HepG2 (cell line): ENCODE data around the gene FNBP1L. TPM values are rescaled to one million over a fixed set of nuclear protein-coding genes. Genes with fewer than 3 reads are reported as not detected.

Experiments used
- ARID3A ChIP-seq: IDR thresholded peaks from 2 replicates; pipeline ENCODE4 v1.6.1; 2012; ENCODE audit warnings: low read depth, low read length, improper control_type of control experiment
- CEBPZ ChIP-seq: IDR thresholded peaks from 2 replicates; pipeline ENCODE4 v1.6.1; 2012; ENCODE audit warnings: low read length, improper control_type of control experiment
- FOXC1 ChIP-seq: sonication (generic); formaldehyde crosslinking; IDR thresholded peaks from 2 replicates; pipeline ENCODE4 v1.8.0; 2022; ENCODE audit warnings: mild to moderate bottlenecking, missing genetic modification reagents, borderline replicate concordance
- GMEB1 ChIP-seq: sonication (generic); formaldehyde crosslinking; IDR thresholded peaks from 2 replicates; pipeline ENCODE4 v1.5.1; 2020; ENCODE audit warnings: missing genetic modification reagents, mild to moderate bottlenecking, borderline replicate concordance
- HMGA1 ChIP-seq: sonication (generic); formaldehyde crosslinking; conservative IDR thresholded peaks from 2 replicates; pipeline ENCODE4 v1.4.0; 2020; ENCODE audit warnings: missing genetic modification reagents
- HOXA3 ChIP-seq: sonication (generic); formaldehyde crosslinking; IDR thresholded peaks from 2 replicates; pipeline ENCODE4 v1.5.0; 2020; ENCODE audit warnings: missing genetic modification reagents
- MBNL3 ChIP-seq: fragments of 250-450 bp; sonication (Bioruptor Pico); conservative IDR thresholded peaks from 2 replicates; pipeline ENCODE4 v1.8.0; 2022; ENCODE audit warnings: mild to moderate bottlenecking, inconsistent platforms
- NBN ChIP-seq: fragments of 450-650 bp; conservative IDR thresholded peaks from 2 replicates; pipeline ENCODE4 v1.6.1; 2017
- PTBP1 ChIP-seq: fragments of 200-400 bp; formaldehyde crosslinking; IDR thresholded peaks from 2 replicates; pipeline ENCODE4 v1.6.1; 2018; ENCODE audit warnings: low read length, low read depth; ENCODE audit not compliant: poor library complexity, severe bottlenecking
- SP5 ChIP-seq: IDR thresholded peaks from 2 replicates; pipeline ENCODE4 v1.6.1; 2016; ENCODE audit warnings: low read depth, borderline replicate concordance
- TBP ChIP-seq: sonication (generic); formaldehyde crosslinking; IDR thresholded peaks from 2 replicates; pipeline ENCODE4 v1.5.0; 2020; ENCODE audit warnings: missing genetic modification reagents
- ZBTB46 ChIP-seq: sonication (generic); formaldehyde crosslinking; IDR thresholded peaks from 2 replicates; pipeline ENCODE4 v1.4.0; 2020; ENCODE audit warnings: mild to moderate bottlenecking, missing genetic modification reagents, borderline replicate concordance
- ZFP36L2 ChIP-seq: sonication (generic); formaldehyde crosslinking; IDR thresholded peaks from 2 replicates; pipeline ENCODE4 v1.4.0; 2020; ENCODE audit warnings: missing genetic modification reagents
- ZFP82 ChIP-seq: sonication (generic); formaldehyde crosslinking; IDR thresholded peaks from 2 replicates; pipeline ENCODE4 v1.5.1; 2020; ENCODE audit warnings: mild to moderate bottlenecking, missing genetic modification reagents, borderline replicate concordance
- ZFX ChIP-seq: sonication (generic); formaldehyde crosslinking; IDR thresholded peaks from 2 replicates; pipeline ENCODE4 v1.4.0; 2020; ENCODE audit warnings: mild to moderate bottlenecking, low read depth, missing genetic modification reagents, moderate library complexity
- ZKSCAN5 ChIP-seq: sonication (generic); formaldehyde crosslinking; IDR thresholded peaks from 2 replicates; pipeline ENCODE4 v1.5.1; 2020; ENCODE audit warnings: mild to moderate bottlenecking, missing genetic modification reagents
- ZNF17 ChIP-seq: sonication (generic); formaldehyde crosslinking; IDR thresholded peaks from 2 replicates; pipeline ENCODE4 v1.5.0; 2020; ENCODE audit warnings: mild to moderate bottlenecking, missing genetic modification reagents
- ZNF225 ChIP-seq: sonication (generic); formaldehyde crosslinking; IDR thresholded peaks from 2 replicates; pipeline ENCODE4 v1.4.0; 2020; ENCODE audit warnings: mild to moderate bottlenecking, missing genetic modification reagents
- ZNF263 ChIP-seq: sonication (generic); formaldehyde crosslinking; IDR thresholded peaks from 2 replicates; pipeline ENCODE4 v1.4.0; 2020; ENCODE audit warnings: missing genetic modification reagents
- ZNF556 ChIP-seq: sonication (generic); formaldehyde crosslinking; IDR thresholded peaks from 2 replicates; pipeline ENCODE4 v1.4.0; 2020; ENCODE audit warnings: mild to moderate bottlenecking, missing genetic modification reagents, borderline replicate concordance
- ZNF709 ChIP-seq: sonication (generic); formaldehyde crosslinking; IDR thresholded peaks from 2 replicates; pipeline ENCODE4 v1.5.0; 2020; ENCODE audit warnings: mild to moderate bottlenecking, missing genetic modification reagents
- ZNF747 ChIP-seq: sonication (generic); formaldehyde crosslinking; IDR thresholded peaks from 2 replicates; pipeline ENCODE4 v1.8.1; 2023; ENCODE audit warnings: missing genetic modification reagents, mild to moderate bottlenecking, borderline replicate concordance
- polyA plus RNA-seq, 8 experiments: library from polyadenylated mRNA; depleted of rRNA in 3 of 8; stranded (reverse) in 7 of 8; unstranded in 1 of 8; fragments of >200 nt; fragmentation: Illumina TruSeq in 4 of 8; extraction: Trizol in 4 of 8; gene quantifications; 2 replicates each; pipeline versions ENCODE4 v1.2.1 to v1.2.3, GENCODE V29; 2011 to 2016; ENCODE audit warnings: low read depth in 4 of 8, missing spikeins in 1 of 8, mixed read lengths in 1 of 8; ENCODE audit not compliant: insufficient read depth in 1 of 8
- total RNA-seq, 5 experiments: library from RNA; depleted of rRNA; stranded (reverse); fragments of >200 nt; fragmentation: Illumina TruSeq; extraction: Trizol; gene quantifications; 2 replicates each; pipeline ENCODE4 v1.2.3, GENCODE V29; 2016; ENCODE audit warnings: low read depth in 1 of 5

FNBP1L gene
- total and polyA plus RNA-seq, 2 of the 13 experiments (the other 11 are each of a cell fraction or from before 2014, with no cell fraction given): 24.1 to 27.1 TPM

GRCh38 chr1:93448983-93449804 is 1.3 kb downstream of the FNBP1L start (continued):
- no peak for TF ChIP-seq GMEB1
- TF ChIP-seq ZFP36L2 (CRISPR knock-in tag): no peak
- no peak for TF ChIP-seq HOXA3 (CRISPR knock-in tag)
- no peak for TF ChIP-seq PTBP1
- TF ChIP-seq ZNF225 (CRISPR knock-in tag): no peak
- TF ChIP-seq TBP: no peak
- no peak for TF ChIP-seq MBNL3
- no peak for TF ChIP-seq ZNF17
- TF ChIP-seq ZFP82 (CRISPR knock-in tag): no peak
- no peak for TF ChIP-seq ZNF747 (CRISPR knock-in tag)
- TF ChIP-seq CEBPZ: no peak
- no peak for TF ChIP-seq ARID3A
- TF ChIP-seq ZFX (CRISPR knock-in tag): 0 out of 2 replicates have a peak, but pooled peaks have one; percentile 9
- TF ChIP-seq ZNF709 (CRISPR knock-in tag): no peak
- no peak for TF ChIP-seq NBN
- TF ChIP-seq ZNF556 (CRISPR knock-in tag): peak; percentile 65; the same call in 1 of the 2 replicates
- no peak for TF ChIP-seq ZNF263
- no peak for TF ChIP-seq ZBTB46 (CRISPR knock-in tag)
- TF ChIP-seq SP5 (CRISPR knock-in tag): no peak; the same call in 1 of the 2 replicates
- no peak for TF ChIP-seq ZKSCAN5 (CRISPR knock-in tag)
- TF ChIP-seq FOXC1 (CRISPR knock-in tag): no peak
- TF ChIP-seq HMGA1 (CRISPR knock-in tag): no peak
